Measurements from ENCODE around the gene MLYCD. TPM values are rescaled to one million over a fixed set of nuclear protein-coding genes. Genes with fewer than 3 reads are reported as not detected.

The MLYCD gene
- total and polyA plus RNA-seq, 2 experiments from 2014 or later, result 3.2 to 7.2 TPM

DNA sequence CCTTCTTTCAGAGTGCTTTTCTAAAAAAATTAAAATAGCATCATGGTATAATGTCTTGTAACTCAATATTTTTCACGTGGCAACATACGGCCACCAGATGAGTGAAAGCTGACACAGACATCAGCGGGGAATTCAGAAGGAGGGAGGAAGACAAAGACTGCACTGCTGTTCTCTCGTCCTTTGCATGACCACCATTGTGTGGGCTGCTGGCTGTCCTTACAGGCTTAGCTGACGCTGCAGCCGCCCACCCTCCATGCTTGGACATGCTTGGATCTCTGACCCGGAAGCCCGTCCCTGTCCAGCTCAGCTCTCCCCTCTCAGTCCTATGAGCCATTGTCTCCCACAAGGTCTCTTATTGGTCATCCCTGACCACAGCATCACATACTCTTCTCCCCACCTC lies 11.4 kb upstream of the MLYCD start:
- Histone ChIP-seq H3F3A (replicated peaks; ENCODE audit: low read depth) (no peaks in the 10 kb centered on the region), H3K4me1 (ENCODE audit: insufficient read depth) (no peaks in the 10 kb centered on the region), H2AFZ (no peak overlapping the region), H3K4me3 (no peak overlapping the region), H3K27ac (ENCODE audit: low read depth) (no peak overlapping the region), H3K36me3 (ENCODE audit: insufficient read depth) (no peaks in the 10 kb centered on the region), H3K27me3 (ENCODE audit: insufficient read depth) (no peaks in the 10 kb centered on the region), H4K20me1 (replicated peaks; ENCODE audit: insufficient read depth) (no peaks in the 10 kb centered on the region), H3K4me2 (no peak overlapping the region), H3K9me2 (ENCODE audit: insufficient read depth) (no peaks in the 10 kb centered on the region), H3K79me2 (replicated peaks; ENCODE audit: insufficient read depth) (no peaks in the 10 kb centered on the region)
- Mint-ChIP-seq H3K9me3 (peaks cover 15% of the 10 kb centered on the region), H3K27ac (no peak overlapping the region), H3K4me1 (peaks cover 6% of the 10 kb centered on the region; the same call in 2 of the 3 replicates), H3K36me3 (ENCODE audit: low read depth) (peaks cover 4% of the 10 kb centered on the region; the same call in 1 of the 3 replicates), H3K4me3 (no peak overlapping the region), H3K27me3 (ENCODE audit: insufficient read depth, low read depth, poor library complexity) (no peaks in the 10 kb centered on the region)
- TF ChIP-seq, protein P1, sequence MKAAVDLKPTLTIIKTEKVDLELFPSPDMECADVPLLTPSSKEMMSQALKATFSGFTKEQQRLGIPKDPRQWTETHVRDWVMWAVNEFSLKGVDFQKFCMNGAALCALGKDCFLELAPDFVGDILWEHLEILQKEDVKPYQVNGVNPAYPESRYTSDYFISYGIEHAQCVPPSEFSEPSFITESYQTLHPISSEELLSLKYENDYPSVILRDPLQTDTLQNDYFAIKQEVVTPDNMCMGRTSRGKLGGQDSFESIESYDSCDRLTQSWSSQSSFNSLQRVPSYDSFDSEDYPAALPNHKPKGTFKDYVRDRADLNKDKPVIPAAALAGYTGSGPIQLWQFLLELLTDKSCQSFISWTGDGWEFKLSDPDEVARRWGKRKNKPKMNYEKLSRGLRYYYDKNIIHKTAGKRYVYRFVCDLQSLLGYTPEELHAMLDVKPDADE (IDR thresholded peaks at IDR 0.05), result no peak
- TF ChIP-seq ZNF331 (CRISPR knock-in tag; IDR thresholded peaks at IDR 0.05; ENCODE audit: low read depth), result no peak
- TF ChIP-seq POLR2AphosphoS5 (IDR thresholded peaks at IDR 0.05; ENCODE audit: low read depth), result no peak
- TF ChIP-seq, protein P2, sequence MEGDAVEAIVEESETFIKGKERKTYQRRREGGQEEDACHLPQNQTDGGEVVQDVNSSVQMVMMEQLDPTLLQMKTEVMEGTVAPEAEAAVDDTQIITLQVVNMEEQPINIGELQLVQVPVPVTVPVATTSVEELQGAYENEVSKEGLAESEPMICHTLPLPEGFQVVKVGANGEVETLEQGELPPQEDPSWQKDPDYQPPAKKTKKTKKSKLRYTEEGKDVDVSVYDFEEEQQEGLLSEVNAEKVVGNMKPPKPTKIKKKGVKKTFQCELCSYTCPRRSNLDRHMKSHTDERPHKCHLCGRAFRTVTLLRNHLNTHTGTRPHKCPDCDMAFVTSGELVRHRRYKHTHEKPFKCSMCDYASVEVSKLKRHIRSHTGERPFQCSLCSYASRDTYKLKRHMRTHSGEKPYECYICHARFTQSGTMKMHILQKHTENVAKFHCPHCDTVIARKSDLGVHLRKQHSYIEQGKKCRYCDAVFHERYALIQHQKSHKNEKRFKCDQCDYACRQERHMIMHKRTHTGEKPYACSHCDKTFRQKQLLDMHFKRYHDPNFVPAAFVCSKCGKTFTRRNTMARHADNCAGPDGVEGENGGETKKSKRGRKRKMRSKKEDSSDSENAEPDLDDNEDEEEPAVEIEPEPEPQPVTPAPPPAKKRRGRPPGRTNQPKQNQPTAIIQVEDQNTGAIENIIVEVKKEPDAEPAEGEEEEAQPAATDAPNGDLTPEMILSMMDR (conservative IDR thresholded peaks at IDR 0.05; ENCODE audit: low read depth in 2 of 2), result no peak
- no peak for TF ChIP-seq EZH2 (IDR thresholded peaks at IDR 0.05; ENCODE audit: low read depth, unreplicated experiment)
- TF ChIP-seq STAT1 (IDR thresholded peaks at IDR 0.05; ENCODE audit: unreplicated experiment), result no peak
- no peak for TF ChIP-seq EZH2phosphoT487 (IDR thresholded peaks at IDR 0.05; ENCODE audit: unreplicated experiment)
- TF ChIP-seq NANOG (IDR thresholded peaks at IDR 0.05; ENCODE audit: borderline replicate concordance), result no peak
- no peak for TF ChIP-seq CREB1 (CRISPR knock-in tag; IDR thresholded peaks at IDR 0.05; ENCODE audit: low read depth)
- TF ChIP-seq, protein P3, sequence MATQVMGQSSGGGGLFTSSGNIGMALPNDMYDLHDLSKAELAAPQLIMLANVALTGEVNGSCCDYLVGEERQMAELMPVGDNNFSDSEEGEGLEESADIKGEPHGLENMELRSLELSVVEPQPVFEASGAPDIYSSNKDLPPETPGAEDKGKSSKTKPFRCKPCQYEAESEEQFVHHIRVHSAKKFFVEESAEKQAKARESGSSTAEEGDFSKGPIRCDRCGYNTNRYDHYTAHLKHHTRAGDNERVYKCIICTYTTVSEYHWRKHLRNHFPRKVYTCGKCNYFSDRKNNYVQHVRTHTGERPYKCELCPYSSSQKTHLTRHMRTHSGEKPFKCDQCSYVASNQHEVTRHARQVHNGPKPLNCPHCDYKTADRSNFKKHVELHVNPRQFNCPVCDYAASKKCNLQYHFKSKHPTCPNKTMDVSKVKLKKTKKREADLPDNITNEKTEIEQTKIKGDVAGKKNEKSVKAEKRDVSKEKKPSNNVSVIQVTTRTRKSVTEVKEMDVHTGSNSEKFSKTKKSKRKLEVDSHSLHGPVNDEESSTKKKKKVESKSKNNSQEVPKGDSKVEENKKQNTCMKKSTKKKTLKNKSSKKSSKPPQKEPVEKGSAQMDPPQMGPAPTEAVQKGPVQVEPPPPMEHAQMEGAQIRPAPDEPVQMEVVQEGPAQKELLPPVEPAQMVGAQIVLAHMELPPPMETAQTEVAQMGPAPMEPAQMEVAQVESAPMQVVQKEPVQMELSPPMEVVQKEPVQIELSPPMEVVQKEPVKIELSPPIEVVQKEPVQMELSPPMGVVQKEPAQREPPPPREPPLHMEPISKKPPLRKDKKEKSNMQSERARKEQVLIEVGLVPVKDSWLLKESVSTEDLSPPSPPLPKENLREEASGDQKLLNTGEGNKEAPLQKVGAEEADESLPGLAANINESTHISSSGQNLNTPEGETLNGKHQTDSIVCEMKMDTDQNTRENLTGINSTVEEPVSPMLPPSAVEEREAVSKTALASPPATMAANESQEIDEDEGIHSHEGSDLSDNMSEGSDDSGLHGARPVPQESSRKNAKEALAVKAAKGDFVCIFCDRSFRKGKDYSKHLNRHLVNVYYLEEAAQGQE (IDR thresholded peaks at IDR 0.05; ENCODE audit: unreplicated experiment), result no peak
- no peak for TF ChIP-seq JUNB (IDR thresholded peaks at IDR 0.05; ENCODE audit: unreplicated experiment)
- TF ChIP-seq ZNF114 (CRISPR knock-in tag; IDR thresholded peaks at IDR 0.05), result no peak
- TF ChIP-seq, protein P4, sequence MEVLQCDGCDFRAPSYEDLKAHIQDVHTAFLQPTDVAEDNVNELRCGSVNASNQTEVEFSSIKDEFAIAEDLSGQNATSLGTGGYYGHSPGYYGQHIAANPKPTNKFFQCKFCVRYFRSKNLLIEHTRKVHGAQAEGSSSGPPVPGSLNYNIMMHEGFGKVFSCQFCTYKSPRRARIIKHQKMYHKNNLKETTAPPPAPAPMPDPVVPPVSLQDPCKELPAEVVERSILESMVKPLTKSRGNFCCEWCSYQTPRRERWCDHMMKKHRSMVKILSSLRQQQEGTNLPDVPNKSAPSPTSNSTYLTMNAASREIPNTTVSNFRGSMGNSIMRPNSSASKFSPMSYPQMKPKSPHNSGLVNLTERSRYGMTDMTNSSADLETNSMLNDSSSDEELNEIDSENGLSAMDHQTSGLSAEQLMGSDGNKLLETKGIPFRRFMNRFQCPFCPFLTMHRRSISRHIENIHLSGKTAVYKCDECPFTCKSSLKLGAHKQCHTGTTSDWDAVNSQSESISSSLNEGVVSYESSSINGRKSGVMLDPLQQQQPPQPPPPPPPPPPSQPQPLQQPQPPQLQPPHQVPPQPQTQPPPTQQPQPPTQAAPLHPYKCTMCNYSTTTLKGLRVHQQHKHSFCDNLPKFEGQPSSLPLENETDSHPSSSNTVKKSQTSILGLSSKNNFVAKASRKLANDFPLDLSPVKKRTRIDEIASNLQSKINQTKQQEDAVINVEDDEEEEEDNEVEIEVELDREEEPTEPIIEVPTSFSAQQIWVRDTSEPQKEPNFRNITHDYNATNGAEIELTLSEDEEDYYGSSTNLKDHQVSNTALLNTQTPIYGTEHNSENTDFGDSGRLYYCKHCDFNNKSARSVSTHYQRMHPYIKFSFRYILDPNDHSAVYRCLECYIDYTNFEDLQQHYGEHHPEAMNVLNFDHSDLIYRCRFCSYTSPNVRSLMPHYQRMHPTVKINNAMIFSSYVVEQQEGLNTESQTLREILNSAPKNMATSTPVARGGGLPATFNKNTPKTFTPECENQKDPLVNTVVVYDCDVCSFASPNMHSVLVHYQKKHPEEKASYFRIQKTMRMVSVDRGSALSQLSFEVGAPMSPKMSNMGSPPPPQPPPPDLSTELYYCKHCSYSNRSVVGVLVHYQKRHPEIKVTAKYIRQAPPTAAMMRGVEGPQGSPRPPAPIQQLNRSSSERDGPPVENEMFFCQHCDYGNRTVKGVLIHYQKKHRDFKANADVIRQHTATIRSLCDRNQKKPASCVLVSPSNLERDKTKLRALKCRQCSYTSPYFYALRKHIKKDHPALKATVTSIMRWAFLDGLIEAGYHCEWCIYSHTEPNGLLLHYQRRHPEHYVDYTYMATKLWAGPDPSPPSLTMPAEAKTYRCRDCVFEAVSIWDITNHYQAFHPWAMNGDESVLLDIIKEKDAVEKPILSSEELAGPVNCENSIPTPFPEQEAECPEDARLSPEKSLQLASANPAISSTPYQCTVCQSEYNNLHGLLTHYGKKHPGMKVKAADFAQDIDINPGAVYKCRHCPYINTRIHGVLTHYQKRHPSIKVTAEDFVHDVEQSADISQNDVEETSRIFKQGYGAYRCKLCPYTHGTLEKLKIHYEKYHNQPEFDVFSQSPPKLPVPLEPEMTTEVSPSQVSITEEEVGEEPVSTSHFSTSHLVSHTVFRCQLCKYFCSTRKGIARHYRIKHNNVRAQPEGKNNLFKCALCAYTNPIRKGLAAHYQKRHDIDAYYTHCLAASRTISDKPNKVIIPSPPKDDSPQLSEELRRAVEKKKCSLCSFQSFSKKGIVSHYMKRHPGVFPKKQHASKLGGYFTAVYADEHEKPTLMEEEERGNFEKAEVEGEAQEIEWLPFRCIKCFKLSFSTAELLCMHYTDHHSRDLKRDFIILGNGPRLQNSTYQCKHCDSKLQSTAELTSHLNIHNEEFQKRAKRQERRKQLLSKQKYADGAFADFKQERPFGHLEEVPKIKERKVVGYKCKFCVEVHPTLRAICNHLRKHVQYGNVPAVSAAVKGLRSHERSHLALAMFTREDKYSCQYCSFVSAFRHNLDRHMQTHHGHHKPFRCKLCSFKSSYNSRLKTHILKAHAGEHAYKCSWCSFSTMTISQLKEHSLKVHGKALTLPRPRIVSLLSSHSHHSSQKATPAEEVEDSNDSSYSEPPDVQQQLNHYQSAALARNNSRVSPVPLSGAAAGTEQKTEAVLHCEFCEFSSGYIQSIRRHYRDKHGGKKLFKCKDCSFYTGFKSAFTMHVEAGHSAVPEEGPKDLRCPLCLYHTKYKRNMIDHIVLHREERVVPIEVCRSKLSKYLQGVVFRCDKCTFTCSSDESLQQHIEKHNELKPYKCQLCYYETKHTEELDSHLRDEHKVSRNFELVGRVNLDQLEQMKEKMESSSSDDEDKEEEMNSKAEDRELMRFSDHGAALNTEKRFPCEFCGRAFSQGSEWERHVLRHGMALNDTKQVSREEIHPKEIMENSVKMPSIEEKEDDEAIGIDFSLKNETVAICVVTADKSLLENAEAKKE (CRISPR knock-in tag; IDR thresholded peaks at IDR 0.05), result no peak
- ATAC-seq (no peak), DNase-seq (ENCODE audit: low spot score) (no peak)

Data from GM23338 (cell line).